ENCODE measurements around the gene CCDC93.

CCDC93 gene

DNA sequence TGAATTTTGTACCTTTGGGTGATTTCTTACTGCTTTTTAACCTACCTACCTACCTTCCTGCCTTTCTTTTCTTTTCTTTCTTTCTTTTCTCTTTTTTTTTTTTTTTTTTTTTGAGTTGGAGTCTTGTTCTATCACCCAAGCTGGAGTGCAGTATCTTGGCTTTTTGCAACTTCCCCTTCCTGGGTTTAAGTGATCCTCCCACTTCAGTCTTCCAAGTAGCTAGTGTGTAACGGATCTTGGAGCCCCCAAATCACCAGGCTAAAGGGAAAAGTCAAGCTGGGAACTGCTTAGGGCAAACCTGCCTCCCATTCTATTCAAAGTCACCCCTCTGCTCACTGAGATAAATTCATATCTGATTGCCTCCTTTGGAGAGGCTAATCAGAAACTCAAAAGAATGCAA is 138.1 kb downstream of the CCDC93 start:
- DNase-seq, result no peak

All from NCI-H2107 (cell line).